SHP77 treated with DMSO at 0.1 percent for 48 hours (cell line): ENCODE data around the gene GABRA4.

ENCODE experiments used
- DNase-seq: peaks from one replicate; lab custom pipeline; 2025; lab: John Stamatoyannopoulos, UW

The GABRA4 gene

GRCh38 chr4:46979283-46979682 lies 14.1 kb downstream of the GABRA4 start:
- no peak for DNase-seq

DNA sequence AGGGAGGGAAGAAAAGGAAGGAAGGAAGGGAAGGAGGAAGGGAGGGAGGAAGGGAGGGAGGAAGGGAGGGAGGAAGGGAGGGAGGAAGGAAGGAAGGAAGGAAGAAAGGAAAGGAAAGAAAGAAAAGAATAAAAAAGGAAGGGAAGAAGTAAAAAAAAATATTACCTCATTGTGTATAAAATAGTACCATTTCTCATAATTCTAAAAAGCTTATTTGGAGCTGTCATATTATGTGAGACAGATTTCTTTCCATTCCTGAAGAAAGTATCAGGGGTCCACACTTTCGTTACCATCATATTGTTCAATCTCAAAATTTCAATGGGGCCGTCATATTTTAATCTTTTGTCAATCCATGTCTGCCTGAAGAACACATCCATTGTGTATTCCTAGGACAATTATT lies 16.1 kb downstream of the GABRA4 start:
- DNase-seq: no peak

GRCh38 chr4:46975812-46976553 lies 17.4 kb downstream of the GABRA4 start:
- no peak for DNase-seq

DNA sequence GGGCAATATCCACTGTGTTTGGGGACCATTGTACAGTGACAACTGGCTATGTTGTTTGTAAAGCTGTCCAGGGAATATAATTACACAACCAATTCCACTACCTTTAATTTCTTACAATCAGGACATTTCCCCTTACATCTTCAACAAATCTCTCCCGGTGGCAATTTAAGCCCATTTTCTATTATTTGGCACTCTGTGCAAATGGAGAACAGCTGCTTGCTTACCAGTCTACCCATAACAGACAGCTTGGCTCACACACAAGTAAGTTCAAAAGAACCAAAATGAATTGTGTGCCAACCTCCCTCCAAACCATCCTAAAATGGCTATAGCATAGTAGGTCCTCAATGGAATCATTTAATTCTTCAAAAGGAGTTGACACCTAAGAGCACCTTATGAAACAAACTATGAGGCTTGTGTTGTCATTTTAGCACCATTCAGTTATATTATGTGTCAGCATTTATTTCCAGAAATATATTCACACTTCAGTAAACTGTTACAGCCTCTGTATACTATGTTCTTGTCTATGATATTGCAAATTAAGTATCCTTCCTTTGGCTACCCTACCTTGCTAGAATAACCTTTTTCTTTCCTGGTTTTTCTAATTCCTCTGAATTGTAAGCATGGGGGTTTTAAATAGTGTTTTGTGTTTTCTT lies 18.4 kb downstream of the GABRA4 start:
- DNase-seq: no peak

DNA sequence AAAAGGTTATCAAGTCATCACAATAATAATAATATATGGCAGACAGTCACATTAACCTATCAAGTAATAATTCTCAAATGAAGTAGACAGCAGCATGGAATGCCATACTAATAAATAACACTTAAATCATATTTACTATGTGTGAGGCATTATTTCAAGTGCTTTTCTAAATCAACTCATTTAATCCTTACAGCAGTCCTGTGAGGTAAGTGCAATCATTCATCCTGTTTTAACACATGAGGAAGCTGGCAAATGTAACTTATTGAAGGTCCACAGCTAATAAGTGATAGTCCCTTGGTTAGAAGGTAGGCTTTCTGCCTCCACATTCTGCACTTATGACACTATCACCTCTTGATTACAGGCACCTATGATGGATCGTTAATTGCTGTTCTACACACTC lies 24.5 kb downstream of the GABRA4 start:
- no peak for DNase-seq

GRCh38 chr4:46967631-46968030 lies 25.8 kb downstream of the GABRA4 start:
- no peak for DNase-seq

DNA sequence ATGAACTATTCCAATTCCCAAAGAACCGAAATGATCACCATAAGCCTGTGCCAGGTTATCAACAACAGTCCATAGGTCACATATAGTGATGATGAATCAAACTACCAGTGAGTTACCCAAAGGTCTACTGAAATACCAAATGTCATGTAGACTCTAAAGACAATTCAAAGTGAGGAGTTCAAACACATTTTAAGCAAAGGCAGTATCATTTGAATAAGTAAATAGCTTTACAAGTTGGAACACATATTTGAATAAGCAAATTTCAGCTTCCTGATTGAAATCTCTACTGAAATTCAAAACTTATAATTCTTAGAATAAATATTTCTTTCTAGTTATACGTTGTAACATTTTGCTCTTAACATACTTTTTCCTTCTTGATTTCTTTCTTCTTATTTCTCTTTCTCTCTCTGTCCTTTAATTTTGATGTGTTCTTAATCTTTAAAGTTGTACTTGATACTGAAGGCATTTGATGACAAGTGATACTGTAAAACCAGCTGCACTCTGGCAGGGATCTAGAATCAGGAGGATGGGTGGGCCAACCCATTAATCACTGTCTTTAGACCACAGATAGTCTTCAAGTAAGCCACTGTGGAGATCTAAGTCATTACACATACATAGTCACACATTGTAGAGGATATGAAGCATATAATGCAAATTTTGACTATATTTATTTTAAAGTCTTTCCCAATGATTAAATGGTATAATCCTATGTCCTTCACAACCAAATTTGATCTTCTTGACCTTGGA lies 34.5 kb downstream of the GABRA4 start:
- no peak for DNase-seq

GRCh38 chr4:46956451-46956850 lies 36.9 kb downstream of the GABRA4 start:
- no peak for DNase-seq

DNA sequence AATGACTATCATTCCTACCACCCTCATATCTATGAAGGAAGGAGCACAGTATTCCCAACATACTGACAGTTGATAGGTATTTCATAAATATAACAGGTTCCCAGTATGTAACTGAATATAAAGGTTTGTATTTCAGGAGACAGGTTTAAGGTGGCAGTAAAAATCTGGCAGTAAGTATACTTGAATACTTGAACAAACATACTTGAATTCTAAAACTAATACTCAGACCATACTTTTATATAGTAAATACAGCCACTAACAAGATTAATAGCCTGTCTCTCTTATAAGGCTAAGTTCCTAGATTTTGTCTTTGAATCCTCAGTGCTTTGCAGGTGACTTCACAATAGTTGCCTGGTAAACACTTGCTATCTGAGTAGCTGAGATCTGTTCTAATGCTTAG lies 37.8 kb downstream of the GABRA4 start:
- DNase-seq: no peak

DNA sequence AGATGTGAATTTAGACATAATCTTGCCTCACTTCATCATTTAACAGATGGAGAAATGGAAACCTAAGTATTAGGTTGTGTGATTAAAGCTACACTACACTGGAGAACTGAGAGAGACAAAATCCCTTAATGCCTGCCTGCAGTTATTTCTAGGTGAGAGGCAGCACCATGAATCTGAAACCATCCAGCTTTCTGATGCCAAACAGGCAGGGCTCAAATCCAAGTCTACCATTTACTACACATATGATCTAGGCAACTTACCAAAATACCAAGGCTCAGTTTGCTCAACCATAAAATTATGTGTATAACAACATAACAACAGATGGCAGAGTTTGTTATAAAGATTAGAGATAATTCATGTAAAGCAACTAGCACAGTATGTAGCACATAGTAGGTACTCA lies 38.7 kb downstream of the GABRA4 start:
- no peak for DNase-seq

DNA sequence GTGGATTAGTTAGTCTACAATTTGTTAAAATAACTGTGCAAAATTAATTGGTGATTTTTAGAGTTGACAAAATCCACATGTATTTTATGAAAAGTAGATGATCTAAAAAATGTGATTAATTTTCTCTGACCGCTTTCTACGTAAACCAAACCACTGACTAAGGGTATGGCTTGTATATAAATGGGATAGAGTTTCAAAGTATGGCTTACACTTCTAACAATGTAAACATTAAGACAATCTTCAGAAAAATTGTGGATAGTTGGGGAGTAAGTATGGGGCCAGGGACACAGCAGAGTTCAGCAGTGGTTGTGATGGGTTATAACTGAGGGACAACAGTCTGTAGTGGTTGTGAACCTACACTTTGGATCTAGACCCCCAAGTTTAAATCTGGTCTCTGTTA lies 39.8 kb downstream of the GABRA4 start:
- DNase-seq: no peak

DNA sequence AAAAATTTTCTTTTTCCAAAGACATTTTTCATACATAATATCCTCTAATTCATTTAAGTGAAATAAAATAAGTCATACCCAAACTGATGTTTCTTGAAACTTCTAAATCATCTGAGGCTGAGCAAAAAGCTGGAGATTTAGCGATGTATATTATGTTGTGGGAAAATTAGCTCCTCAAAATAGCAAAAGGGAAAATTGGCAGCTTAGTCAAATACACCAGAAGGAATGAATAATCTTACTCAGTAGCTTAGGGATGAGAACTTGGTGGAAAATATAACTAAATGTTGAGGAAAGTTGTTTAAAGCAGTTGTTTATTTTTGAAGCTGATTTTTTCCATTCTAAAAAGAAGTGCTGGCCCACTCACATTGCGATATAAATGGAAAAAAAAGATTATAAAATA lies 40.9 kb downstream of the GABRA4 start:
- DNase-seq: no peak

GRCh38 chr4:46950826-46951225 lies 42.6 kb downstream of the GABRA4 start:
- no peak for DNase-seq

DNA sequence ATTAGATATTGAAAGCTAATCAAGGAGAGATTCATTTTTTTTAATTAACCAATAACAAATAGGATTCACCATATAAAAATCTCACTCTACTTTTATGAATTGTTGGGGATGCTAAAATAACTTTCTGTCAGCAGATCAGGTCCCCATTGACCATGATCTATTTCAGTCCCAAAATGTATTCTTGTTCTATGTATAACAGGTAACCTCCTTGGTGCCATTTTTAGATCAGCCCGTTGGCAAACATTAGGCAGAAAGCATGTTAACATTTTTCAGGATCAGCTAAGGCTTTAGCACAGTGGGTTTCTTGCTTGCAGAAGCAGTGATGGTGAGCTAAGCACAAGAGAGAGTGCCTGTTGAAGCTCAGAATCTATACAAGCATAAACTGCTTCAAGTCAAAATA lies 43.6 kb downstream of the GABRA4 start:
- no peak for DNase-seq

DNA sequence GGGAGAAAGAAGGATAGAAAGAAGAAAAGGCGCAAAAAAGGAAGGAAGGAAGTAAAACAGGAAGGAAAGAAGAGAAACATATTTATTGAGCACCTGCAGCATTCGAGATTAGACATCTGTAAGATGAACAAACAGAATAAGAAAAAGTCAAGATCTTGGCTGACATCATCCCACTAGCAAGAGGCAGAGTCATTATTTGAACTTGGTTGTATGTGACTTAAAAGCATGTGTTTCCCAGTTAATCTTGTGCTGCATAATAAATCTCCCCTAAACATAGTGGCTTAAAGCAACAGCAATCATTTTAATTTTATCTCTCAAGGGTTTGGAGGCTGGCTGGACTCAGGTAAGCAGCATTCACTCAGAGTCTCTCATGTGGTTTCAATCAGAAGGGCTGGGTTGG lies 45.8 kb downstream of the GABRA4 start:
- DNase-seq: no peak

DNA sequence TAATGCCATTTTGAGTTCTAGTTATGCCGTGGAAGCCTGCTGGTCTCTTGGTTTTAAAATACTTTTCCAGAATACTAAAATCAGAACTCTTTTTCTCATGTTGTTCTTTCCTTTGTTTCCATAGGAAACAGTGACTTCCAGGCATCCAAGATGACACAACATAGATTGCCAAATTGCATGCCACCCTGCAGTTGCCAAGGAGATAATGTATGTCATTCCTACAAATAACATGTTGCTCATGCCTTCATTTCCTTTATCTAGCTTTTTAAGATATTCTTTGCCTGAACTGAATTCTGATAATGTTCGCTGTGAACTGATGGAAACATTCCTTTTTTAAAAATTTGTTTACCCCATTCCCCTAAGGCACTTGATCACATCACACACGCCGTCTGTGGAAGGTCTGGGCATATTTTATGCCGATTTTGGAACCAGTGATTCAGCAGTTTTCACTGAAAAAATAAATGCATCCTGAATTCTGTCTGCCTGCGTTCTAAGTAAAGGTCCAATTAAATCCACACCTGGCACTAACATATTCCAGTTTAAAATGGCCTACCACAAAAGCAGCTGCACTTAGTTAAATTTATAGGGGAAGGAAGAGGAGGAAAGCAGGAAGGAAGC lies 46.4 kb downstream of the GABRA4 start:
- no peak for DNase-seq

GRCh38 chr4:46945062-46945461 lies 48.3 kb downstream of the GABRA4 start:
- DNase-seq: no peak

DNA sequence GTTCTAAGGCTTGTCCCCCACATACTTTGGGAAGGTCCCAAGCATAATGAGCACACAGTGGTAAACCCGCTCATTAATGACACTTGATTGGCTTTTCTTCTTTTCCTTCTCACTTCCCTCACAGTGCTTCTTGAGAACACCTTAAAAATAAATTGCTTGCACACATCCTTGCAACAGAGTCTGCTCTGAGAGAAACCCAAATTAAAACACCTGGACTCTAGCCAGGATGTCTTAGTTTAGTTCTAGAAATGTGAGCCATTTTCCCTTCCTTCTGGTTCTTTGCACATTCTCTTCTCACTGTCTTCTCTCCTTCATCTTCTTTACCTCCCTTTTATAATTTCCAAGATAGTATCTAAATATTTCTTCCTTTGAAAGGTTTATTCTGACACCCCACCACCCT lies 49.0 kb downstream of the GABRA4 start:
- no peak for DNase-seq

- DNase-seq: no peak
Measured at GRCh38 chr4:46937493-46937892, 55.9 kb downstream of the GABRA4 start.

DNA sequence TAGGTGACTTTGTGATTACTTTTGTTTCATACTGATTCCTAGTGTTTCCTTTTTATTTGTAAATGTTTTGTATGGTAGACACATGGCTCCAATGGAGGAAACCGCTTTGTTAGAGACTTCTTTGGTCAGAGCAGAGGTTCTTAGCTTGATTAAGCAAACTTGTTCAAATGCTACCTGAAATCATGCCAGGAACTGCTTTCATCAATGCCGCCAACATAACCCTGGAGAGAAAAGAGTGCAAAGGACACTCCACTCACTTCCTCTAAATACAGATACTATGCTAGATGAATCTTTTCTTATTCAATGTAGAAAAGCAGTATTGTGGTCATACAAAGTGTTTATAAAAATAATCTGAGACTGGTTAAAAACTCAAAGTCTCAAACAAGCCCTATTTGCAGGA lies 58.7 kb downstream of the GABRA4 start:
- no peak for DNase-seq

- DNase-seq: no peak
Measured at GRCh38 chr4:46933686-46934085, 59.7 kb downstream of the GABRA4 start.

DNA sequence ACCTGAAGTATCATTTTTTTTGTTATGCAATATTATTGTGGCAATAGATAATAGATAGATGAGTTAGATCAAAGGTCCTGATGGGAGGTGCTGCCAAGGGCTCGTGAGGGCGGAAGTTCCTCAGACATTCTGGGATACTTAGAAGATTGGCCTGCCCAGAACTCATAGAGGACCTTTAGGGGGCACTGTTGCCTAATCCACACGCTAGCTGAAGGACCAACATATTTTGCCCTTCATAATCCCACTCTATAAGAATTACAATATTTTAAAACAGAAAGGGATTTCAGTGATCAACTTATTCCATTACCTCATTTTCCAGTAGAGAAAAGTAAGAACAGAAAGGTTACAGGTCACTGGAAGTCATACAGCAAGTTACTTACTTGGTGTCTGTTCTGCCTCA lies 61.4 kb downstream of the GABRA4 start:
- no peak for DNase-seq

DNA sequence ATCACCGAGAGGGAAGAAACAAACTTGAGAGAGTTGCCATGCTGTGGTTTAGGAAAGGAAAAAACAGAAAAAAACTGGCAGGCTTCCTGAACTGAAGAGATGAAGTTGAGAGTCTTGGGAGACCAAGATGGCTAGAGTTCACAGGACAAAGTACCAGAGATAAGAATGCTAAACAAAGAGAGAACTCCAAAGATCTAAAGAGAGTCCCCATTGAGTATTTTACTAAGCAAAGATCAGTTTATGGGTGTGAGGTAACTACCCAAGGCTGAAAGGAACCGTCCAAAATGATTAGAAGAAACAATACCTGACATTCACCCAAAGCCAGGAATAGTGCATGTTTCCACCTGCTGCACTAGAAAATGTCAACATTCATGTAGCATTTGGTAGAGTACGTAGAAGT lies 62.5 kb downstream of the GABRA4 start:
- no peak for DNase-seq
